Endothelial cell (in vitro differentiated cells): ENCODE results near the gene APCDD1. TPM values are rescaled to one million over a fixed set of nuclear protein-coding genes. Genes with fewer than 3 reads are reported as not detected.

Experiments
- DNase-seq: peaks from one replicate; pipeline ENCODE4 v3.0.0; 2021; ENCODE audit warnings: low spot score
- H3K27ac Mint-ChIP-seq: one replicate; pipeline ENCODE4 v1.8.0; 2021; ENCODE audit warnings: mixed read lengths, inconsistent platforms; ENCODE audit not compliant: unreplicated experiment
- H3K27me3 Mint-ChIP-seq: one replicate; pipeline ENCODE4 v1.8.0; 2021; ENCODE audit warnings: mild to moderate bottlenecking, moderate library complexity, mixed read lengths, inconsistent platforms; ENCODE audit not compliant: unreplicated experiment
- H3K36me3 Mint-ChIP-seq: one replicate; pipeline ENCODE4 v1.8.0; 2021; ENCODE audit warnings: mild to moderate bottlenecking, low read depth, mixed read lengths, inconsistent platforms; ENCODE audit not compliant: unreplicated experiment
- H3K4me1 Mint-ChIP-seq: one replicate; pipeline ENCODE4 v1.8.0; 2021; ENCODE audit warnings: mild to moderate bottlenecking, mixed read lengths, inconsistent platforms; ENCODE audit not compliant: unreplicated experiment
- H3K4me3 Mint-ChIP-seq: one replicate; pipeline ENCODE4 v1.8.0; 2021; ENCODE audit warnings: mild to moderate bottlenecking, mixed read lengths, inconsistent platforms; ENCODE audit not compliant: unreplicated experiment
- H3K9me3 Mint-ChIP-seq: one replicate; pipeline ENCODE4 v1.8.0; 2021; ENCODE audit warnings: mixed read lengths, inconsistent platforms; ENCODE audit not compliant: unreplicated experiment
- total RNA-seq: library from RNA; stranded (reverse); fragmentation: NEBNext Ultra II Directional; extraction: Animal tissue kit (Norgen Biotek cat#: 25700); gene quantifications from one replicate; pipeline ENCODE4 v1.2.1, GENCODE V29; 2021; ENCODE audit not compliant: unreplicated experiment
- TF ChIP-seq, protein P1 (sequence below): fragments of 200-600 bp; sonication (generic); IDR thresholded peaks from one replicate; pipeline ENCODE4 v1.5.0; 2021; ENCODE audit warnings: antibody characterized with exemption; ENCODE audit not compliant: unreplicated experiment

The APCDD1 gene
- total RNA-seq, 1 donor from 2014 or later: 3.1 TPM

DNA sequence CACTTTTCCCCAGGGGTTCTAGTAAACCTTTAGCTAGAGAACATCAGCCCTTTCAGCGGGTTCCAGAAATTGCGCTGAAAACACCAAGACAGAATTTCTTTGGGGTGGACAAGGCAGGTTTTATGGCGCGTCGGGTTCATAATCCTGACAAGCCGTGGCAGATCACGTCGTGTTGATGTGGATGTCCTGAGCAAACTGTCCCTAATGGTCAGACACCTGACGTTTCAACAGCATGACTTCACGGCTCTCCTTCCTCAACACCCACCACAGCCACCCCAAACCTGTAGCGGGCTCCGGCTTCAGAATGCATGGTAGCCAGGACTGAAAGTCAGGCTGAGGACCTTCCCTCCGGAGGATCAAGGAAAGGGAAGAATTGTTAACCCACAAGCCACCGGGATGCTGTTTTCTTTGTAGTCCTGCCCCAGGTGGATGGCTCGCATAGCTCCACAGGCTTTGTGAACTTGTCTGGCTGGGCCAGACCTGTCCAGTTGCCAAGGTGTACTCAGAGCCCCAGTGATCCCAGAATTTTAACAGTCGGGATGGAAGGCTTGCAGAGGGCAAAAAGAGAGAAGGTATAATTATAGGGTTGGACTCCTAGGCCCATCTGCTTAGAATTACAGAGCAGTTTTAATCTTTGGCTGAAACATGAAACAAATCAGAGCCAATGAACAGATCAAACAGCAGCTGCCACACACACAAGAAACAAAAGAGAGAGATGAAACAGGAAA, 1.5 kb downstream of the APCDD1 start:
- H3K36me3 Mint-ChIP-seq: no peaks in the 10 kb centered on the region
- peak overlapping the region; percentile 89 for H3K4me3 Mint-ChIP-seq
- H3K27me3 Mint-ChIP-seq: peaks cover 9% of the 10 kb centered on the region
- TF ChIP-seq, protein P1, sequence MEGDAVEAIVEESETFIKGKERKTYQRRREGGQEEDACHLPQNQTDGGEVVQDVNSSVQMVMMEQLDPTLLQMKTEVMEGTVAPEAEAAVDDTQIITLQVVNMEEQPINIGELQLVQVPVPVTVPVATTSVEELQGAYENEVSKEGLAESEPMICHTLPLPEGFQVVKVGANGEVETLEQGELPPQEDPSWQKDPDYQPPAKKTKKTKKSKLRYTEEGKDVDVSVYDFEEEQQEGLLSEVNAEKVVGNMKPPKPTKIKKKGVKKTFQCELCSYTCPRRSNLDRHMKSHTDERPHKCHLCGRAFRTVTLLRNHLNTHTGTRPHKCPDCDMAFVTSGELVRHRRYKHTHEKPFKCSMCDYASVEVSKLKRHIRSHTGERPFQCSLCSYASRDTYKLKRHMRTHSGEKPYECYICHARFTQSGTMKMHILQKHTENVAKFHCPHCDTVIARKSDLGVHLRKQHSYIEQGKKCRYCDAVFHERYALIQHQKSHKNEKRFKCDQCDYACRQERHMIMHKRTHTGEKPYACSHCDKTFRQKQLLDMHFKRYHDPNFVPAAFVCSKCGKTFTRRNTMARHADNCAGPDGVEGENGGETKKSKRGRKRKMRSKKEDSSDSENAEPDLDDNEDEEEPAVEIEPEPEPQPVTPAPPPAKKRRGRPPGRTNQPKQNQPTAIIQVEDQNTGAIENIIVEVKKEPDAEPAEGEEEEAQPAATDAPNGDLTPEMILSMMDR: no peak
- H3K27ac Mint-ChIP-seq: no peak overlapping the region
- no peaks in the 10 kb centered on the region for H3K9me3 Mint-ChIP-seq
- no peak for DNase-seq
- H3K4me1 Mint-ChIP-seq: peaks cover 11% of the 10 kb centered on the region

DNA sequence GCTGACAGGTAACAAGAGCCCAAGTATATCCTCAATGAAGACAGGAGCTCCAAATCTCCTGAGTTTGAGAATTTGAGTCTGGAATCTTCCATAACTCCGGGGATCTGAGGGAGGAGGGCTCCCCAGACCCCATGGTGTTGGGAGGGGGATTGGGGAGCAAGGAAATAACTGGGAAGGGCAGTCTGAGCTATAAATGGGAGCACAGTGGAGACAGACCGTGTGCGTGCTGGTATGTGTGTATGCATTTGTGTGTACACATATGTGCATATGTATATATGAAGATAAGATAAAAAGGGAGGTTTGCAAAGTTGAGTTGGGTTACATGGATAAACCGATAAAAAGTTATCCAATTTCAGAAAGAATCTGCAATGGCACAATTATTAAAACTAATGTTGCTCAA, 2.3 kb downstream of the APCDD1 start:
- H3K4me1 Mint-ChIP-seq: peaks cover 11% of the 10 kb centered on the region
- no peak for DNase-seq
- no peaks in the 10 kb centered on the region for H3K9me3 Mint-ChIP-seq
- H3K36me3 Mint-ChIP-seq: no peaks in the 10 kb centered on the region
- H3K27ac Mint-ChIP-seq: no peak overlapping the region
- TF ChIP-seq, protein P1: no peak
- peaks cover 9% of the 10 kb centered on the region for H3K27me3 Mint-ChIP-seq
- H3K4me3 Mint-ChIP-seq: no peak overlapping the region

DNA sequence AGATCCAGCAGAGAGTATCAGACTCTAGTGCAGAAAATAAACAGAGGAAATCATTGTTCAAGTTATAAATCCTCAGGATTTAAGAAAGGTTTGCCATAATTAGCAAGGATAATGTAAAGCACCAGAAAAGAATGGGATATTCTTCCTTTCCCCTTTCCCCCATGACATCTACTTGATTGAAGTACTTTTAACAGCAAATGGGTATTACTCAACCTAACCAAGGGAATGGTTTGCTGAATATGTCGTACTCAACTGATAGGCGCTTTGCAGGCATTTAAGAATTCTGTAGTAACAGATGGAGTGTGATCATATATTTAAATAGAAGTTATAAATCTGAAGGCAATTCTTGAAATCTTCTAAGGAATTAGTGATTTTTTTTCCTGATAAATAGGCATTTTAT, 2.7 kb downstream of the APCDD1 start:
- Mint-ChIP-seq H3K36me3 (no peaks in the 10 kb centered on the region), H3K4me3 (no peak overlapping the region), H3K27me3 (peaks cover 9% of the 10 kb centered on the region), H3K4me1 (peaks cover 11% of the 10 kb centered on the region), H3K27ac (no peak overlapping the region), H3K9me3 (no peaks in the 10 kb centered on the region)
- TF ChIP-seq, protein P1: no peak
- no peak for DNase-seq

DNA sequence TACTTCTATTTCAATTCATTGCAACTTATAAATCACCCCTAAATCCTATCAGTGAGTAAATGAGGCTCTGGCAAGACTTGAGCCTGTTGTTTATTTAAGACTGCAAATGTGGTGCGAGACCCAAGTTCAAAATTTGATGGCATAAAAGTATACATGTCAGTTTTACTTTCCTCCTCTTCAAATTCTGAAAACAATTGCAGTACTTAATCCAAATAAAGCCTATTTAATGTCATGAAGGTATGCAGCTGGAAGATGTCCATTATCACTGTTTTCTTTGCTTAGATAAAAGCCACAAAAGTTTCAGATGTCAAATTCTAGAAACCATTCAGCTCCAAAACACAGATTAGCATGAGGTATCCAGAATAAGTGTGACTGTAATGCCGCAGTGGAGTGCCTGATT, 3.3 kb downstream of the APCDD1 start:
- Mint-ChIP-seq H3K4me3 (no peak overlapping the region), H3K4me1 (peaks cover 11% of the 10 kb centered on the region), H3K27me3 (peaks cover 9% of the 10 kb centered on the region), H3K27ac (no peak overlapping the region), H3K9me3 (no peaks in the 10 kb centered on the region), H3K36me3 (no peaks in the 10 kb centered on the region)
- no peak for DNase-seq
- TF ChIP-seq, protein P1: no peak

DNA sequence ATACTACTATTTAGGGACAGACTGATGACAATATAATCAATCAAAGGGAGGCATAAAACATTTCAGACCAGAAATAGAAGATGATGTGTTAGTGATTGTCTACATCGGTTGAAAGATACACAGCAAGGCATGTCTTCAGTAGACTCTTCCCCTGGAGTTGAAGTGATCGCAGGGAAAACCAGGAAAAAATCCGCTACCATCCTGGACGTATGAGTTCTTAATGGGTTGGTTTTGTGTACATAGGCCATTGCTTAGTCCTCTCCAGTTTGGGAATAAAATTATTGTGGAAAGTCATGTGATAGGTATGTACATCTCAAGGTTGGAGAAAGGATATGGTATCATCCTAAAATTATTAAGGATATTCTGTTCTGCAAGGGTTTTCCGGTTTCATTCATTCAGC, 4.3 kb downstream of the APCDD1 start:
- Mint-ChIP-seq H3K36me3 (no peaks in the 10 kb centered on the region), H3K27ac (no peak overlapping the region), H3K4me1 (peaks cover 11% of the 10 kb centered on the region), H3K4me3 (no peak overlapping the region), H3K27me3 (peaks cover 10% of the 10 kb centered on the region), H3K9me3 (no peaks in the 10 kb centered on the region)
- TF ChIP-seq, protein P1: no peak
- DNase-seq: no peak
